Measurements from ENCODE around the gene MR1.
"Not testable (repeated sequence)": the region's sequence is repeated elsewhere in the genome, so short reads cannot be mapped to it uniquely, and the experiment has no call there.

MR1 gene

GRCh38 chr1:181033128-181033798, 520 bp upstream of the MR1 start:
- peak; percentile 71 for DNase-seq

- not testable (repeated sequence) for DNase-seq
Measured at GRCh38 chr1:181035210-181035609, 1.4 kb downstream of the MR1 start.

DNA sequence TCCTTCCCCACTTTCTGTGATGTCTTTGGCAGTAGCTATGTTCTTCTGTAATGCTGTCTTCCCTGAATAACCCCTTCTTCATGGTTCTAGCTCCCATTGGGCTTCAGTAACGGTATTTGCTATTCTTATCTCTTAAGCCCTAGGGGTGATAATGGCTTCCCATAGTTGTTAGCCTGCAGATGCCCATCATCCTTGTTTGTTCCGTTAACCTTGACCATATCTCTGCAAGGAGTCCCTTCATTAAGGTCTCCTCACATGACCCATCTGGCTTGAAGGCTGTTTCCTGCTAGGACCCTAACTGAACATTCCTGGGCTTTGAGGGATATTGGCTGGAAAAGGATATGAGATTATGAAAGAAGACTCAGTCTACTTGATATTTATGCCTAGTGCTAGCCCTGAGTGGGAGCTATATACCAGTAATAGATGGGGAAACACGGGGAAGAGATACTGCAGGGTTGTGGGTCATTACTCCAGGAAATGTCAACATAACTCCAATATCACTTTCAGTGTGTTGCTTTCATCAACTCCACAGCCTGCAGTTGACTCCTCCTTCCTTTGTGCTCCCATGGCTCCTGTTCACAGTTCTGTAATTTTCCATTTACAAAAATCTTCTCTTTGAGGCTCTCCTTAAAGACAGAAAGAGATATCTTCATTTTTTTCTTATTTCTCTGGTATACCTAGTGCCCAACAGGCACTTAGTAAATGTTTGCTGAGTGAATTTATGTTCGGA, 2.5 kb downstream of the MR1 start:
- DNase-seq: no peak

DNA sequence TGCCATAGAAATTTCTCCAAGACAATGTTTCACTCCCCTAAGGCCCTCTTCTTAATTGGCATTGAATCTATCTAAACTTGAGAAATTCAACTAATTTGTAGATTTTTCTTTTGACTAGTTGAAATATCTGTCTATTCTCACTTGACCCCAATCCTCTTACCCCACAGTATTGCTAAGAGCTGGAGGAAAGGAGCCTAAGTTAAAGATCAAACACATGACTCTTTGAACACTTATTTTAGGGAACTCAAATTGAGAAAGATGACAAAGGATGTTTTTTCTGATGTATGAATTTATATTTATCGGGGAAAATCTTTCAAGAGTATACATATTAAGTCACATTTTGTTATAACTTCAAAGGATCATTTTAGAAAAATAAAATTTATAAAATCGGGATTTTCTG, 3.6 kb downstream of the MR1 start:
- no peak for DNase-seq

GRCh38 chr1:181038399-181038873, 4.7 kb downstream of the MR1 start:
- peak; percentile 80 for DNase-seq

DNA sequence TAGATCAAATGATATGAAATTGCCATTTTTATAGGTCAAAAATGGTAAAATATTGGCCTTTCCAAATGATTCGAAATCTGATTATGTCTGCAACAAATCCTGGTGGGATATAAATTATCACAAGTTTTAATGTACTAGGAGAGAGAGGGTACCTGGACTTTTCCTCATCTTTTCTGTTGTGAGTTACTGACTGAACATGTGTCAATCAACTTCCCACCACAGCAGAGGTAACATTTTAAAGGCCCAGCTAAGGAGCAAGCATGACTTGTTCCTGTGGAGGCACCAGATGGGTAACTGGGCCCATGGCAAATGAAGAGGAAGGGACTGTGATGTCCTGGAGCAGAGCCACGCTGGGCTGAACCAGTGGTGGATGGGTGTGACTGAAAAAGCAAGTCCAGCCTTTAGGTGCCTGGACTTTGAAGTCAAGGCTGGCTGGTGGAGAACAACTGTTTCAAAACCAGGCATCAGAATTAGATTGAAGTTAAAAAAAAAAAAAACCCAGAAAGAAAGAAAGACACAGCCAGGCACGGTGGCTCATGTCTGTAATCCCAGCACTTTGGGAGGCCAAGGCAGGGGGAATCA, 6.6 kb downstream of the MR1 start:
- DNase-seq: no peak

DNA sequence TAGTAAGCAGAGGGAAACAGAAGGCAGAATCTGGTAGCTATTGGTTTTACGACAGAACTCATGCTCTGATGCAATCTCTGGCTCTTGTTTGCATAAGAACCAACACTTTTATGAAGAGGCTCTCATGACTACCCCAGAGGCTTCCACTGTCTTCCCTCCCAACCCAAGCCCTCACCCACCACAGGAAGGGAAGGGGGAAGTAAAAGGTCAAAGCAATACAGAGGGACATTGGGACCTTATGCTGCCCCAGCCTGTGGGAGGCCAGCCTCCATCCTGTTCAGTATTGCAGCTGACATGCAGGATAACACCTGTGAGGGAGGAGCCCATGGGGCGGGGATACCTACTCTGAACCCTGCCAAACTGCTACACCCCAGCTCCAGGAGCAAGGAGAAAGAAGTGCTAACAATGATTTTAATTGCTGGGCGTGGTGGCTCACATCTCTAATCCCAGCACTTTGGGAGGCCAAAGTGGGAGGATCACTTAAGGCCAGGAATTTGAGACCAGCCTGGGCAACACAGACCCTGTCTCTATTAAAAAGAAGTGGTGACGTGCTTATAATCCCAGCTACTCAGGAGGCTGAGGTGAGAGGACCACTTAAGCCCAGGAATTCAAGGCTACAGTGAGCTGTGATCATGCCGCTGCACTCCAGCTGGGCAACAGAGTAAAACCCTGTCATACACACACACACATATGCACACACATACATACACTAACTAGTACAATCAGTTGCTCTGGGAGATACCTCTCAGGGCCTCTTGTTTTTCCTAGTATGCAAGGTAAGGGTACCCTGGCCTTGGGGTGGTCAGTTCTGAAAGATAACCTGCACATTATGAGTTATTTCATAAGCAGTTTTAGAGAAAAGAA, 9.5 kb downstream of the MR1 start:
- no peak for DNase-seq

DNA sequence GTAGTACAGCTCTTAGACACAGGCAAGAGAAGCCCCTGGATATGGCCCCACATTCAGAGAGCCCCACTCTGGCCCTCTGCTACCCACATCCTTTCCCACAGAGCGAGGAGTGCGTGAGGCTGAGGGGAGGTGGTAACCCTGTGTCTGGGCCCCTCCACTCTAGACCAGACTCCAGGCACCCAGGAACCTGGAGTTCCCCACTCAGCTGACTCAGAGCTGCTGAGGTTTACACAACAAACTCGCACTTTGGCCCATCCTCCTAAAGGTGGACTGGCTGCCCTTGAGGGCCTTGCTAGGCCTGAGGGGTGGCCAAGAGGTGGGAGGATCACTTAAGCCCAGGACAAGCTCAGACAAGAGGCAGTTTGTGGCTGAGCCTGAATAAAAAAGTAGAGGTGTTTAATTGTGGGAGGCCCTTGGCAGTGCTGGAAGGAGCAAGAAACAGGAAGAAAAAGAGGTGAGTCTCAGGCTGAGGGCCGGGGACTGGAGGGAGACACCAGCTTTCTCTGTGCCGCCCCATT, 10.7 kb downstream of the MR1 start:
- no peak for DNase-seq

- not testable (repeated sequence) for DNase-seq
Measured at GRCh38 chr1:181045946-181046345, 12.2 kb downstream of the MR1 start.

DNA sequence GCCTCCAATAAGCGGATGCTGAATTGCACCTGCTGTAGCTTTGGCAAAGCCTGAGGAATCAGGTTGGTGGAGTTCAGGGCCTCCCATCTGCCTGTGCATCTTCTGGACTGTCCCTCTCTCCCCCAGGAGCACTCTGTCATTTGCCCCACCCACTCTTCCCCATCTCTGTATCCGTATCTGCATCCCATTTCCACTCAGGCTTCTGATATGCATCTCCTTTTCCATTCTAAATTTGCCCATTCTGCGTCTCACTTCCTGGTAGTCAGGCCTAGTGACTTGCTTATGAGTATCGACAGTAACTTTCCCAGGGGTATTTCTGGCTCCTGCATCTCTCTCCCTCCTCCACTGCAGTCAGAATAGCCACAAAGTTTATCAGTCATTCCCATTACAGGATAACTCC, 15.6 kb downstream of the MR1 start:
- DNase-seq: no peak

GRCh38 chr1:181050922-181051321, 17.1 kb downstream of the MR1 start:
- no peak for DNase-seq

GRCh38 chr1:181056560-181056959, 22.8 kb downstream of the MR1 start:
- no peak for DNase-seq

DNA sequence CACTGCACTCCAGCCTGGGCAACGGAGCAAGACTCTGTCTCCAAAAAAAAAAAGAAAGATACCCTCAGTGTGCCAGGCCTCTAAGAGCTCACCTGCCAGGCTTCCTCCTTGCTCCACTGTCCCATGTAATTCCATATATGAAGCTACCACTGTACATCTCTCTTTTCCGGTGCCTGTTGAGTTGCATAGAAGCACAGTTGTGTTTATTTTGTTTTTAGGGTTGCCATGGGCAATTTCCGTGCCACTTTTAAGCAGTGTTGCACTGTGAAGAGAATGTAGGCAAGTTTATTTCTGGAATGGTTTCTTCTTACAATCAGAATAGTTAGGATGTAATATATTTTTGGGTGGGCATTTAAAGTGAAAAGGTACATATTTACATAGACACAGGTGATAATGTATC, 23.3 kb downstream of the MR1 start:
- no peak for DNase-seq

DNA sequence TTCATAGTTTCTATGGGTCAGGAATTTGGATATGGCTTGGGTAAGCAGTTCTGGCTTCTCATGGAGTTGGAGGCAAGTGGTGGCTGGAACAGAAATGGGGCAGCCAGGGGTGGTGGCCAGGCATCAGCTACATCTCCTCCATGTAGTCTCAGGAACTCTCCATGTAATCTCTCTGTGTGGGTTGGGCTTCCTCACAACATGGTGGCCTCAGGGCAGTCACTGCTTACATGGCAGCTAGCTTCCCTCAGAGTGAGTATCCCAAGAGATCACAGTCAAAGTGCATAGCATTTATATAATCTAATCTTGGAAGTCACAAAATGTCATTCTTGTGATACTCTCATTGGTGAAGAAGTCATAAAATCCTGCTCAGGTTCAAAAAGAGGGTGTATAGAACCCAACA, 25.7 kb downstream of the MR1 start:
- DNase-seq: no peak

DNA sequence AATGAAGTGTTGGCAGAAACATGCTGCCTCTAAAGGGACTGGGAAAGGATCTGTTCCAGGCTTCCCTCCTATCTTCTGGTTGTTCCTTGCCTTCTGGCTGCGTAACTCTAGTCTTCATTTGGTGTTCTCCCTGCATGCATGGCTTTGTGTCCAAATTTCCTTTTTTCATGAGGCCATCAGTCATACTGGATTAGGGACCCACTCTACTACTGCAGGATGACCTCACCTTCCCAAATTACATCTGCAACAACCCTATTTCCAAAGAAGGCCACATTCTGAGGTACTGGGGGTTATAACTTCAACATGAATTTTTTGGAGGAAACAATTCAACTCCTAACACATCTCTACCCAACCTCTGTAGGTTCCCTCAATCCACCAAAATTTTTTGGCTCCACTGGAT, 26.3 kb downstream of the MR1 start:
- no peak for DNase-seq

DNA sequence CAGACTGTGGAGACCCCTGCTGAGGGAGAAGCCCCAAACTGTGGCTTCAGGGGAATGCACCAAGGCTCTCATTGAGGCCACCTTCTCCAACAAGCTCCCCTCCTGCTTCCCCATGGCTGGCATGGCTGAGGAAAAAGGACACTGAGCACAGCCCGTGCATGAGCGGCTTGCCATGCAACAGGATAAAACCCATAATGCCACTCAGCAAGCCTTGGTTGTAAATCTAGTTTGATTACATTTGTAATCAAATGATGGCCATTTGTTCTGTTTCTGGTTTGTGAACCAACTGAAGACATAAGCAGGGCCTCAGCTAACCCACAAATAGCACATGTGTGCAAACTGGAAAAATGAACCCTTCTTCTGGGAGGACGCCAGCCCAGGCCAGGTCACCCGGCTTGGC, 27.2 kb downstream of the MR1 start:
- DNase-seq: not testable (repeated sequence)

DNA sequence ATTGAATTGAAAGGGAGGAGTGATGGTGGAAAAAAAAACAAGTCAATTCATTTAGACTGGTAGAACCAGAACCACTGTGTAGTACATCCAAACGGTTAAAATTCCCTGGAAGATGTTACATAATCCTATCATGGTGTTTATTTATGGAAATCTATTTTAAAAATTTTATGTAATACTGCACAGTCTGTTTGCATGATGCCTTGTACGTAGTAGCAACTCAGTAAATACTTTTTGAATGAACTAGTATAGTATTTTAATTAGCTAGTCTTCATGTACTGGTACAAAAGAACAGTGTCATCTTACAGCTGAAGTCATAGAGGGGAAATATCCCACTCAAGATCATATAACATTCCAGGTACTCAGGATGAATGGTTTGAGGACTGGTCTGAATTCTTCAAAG, 27.7 kb downstream of the MR1 start:
- DNase-seq: no peak

- DNase-seq: no peak
Measured at GRCh38 chr1:181061891-181062835, 28.4 kb downstream of the MR1 start.

DNA sequence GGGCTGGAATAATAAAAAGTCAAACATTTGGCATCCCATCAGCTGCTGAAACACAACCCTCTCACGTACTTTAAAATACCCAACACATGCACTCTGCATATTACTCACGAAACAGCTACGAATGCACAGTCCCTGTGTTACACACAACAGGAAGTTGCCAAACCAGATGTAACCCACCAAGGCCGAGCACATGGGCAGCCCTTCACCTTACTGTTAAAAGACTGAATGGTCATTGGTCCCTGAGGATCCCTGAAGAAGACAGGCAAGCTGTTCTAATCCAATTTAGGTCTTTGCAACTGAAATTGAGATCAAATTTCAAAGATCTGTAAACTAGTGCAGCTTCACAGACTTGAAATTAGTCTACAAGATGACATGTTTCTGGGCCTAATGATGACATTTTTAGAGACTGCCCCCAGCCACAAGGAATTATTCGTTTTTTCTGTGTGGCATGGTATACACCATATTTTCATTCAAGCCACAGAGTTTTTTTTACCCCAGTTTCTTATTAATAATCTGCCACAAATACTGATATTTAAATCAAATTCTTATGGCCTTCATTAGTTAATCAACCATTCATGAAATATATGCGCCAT, 29.1 kb downstream of the MR1 start:
- peak; percentile 19 for DNase-seq

- DNase-seq: no peak
Measured at GRCh38 chr1:181064011-181064623, 30.3 kb downstream of the MR1 start.

DNA sequence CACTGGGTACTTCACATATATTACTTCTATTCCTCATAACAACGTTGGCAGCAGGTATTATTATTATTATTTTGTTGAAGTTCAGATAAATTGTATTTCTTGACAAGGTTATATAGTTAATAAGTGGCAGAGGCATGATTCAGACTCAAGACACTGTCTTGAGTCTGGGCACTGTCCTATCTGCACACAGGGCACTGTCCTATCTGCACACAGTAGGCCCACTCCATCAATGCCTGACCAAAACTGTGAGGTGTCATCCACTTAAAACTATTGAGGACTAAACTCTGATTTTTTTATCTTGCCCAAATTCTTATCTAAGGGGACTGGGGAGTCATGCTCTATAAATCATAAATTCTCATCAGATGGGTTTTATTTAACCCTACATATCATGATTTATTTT, 30.9 kb downstream of the MR1 start:
- DNase-seq: no peak
